GM12873 (cell line): ENCODE results near the gene METTL23.

Experiments
- TF ChIP-seq, protein P1 (sequence below): IDR thresholded peaks from 2 replicates; pipeline ENCODE4 v1.5.1; 2012; ENCODE audit warnings: low read depth, mild to moderate bottlenecking, moderate library complexity, low read length, control low read depth; ENCODE audit not compliant: insufficient read depth; ENCODE audit errors: missing control alignments

METTL23 gene

DNA sequence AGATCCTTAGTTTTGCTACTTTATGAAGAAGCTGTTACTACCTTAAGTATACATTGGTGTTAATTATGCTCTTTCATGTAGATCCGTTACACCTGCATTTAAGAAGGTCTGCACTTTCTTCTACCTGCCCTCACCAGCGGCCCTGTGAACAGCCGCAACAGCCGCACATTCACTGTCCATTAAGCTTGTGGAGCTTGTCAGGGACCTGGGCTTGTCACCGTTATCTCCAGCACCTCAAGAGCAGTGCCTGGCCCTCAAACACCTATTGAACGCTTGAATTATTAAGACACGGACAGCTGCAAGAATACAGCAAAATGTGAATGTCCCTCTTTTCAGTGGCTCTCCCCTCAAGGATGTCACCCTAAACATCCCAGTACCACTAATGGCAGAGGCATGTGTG is 12.9 kb upstream of the METTL23 start:
- TF ChIP-seq, protein P1, sequence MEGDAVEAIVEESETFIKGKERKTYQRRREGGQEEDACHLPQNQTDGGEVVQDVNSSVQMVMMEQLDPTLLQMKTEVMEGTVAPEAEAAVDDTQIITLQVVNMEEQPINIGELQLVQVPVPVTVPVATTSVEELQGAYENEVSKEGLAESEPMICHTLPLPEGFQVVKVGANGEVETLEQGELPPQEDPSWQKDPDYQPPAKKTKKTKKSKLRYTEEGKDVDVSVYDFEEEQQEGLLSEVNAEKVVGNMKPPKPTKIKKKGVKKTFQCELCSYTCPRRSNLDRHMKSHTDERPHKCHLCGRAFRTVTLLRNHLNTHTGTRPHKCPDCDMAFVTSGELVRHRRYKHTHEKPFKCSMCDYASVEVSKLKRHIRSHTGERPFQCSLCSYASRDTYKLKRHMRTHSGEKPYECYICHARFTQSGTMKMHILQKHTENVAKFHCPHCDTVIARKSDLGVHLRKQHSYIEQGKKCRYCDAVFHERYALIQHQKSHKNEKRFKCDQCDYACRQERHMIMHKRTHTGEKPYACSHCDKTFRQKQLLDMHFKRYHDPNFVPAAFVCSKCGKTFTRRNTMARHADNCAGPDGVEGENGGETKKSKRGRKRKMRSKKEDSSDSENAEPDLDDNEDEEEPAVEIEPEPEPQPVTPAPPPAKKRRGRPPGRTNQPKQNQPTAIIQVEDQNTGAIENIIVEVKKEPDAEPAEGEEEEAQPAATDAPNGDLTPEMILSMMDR = no peak

DNA sequence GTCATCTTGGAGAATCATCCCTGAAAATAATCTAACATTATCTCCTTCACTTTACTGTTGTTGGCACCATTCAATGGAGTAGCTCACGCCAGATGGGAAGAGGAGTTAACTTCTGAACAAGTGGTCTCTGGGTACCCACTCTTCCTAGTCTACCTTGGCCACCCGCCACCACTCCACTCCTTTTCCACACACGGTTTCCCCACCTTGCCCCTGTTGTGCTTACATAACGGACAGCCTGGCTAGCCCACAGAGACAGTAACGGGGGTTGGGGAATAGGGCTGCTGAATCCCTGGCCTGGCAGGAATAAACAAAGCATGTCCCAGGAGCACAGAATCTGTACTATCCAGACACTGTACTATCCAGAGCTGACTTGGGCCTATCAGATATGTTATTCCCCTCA is 12.3 kb upstream of the METTL23 start:
- TF ChIP-seq, protein P1 = no peak

DNA sequence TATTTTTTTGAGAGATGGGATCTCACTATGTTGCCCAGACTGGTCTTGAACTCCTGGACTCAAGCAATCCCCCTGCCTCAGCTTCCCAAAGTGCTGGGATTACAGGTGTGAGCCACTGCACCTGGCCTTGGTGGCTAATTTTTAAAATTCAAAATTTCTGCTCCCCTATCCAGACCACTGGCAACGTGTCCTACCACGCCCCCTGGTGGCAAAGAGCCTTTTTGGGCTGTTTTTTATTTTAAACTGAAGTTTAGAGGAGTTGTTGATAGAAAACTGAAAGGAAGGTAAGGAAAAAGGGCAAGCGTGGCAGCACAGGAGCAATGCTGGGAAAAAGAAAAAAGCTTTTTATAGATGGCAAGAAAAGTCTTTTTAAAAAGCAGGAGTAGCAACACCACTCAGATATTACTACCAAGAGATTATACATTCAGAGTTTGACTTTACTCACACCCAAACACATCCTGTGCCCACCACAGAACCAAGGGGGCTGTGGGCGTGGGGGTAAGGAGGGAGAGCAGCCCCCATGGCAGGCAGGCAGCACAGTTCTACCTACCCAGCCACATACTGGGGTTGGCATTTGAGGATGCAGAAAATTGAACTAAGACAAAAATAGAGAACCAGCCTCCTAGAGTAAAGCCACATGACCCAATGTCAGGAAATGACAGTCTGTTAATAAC is 11.7 kb upstream of the METTL23 start:
- TF ChIP-seq, protein P1 = peak; percentile 70

DNA sequence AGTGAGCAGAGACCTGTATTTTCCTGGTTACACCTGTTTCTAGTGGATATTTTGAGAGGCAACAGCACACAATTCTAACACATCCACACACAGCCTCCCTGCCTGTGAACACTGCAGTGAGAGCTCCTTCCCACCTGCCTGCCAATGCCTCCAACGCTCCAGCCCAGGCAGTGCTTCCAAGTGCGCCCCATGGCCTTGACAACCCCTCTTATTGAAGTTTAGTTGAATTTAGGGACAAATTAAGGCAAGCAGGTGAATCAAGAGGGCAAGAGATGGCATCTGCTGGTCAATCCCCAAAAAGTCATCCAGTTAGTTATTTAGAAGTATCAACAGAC is 11.2 kb upstream of the METTL23 start:
- TF ChIP-seq, protein P1 = no peak

DNA sequence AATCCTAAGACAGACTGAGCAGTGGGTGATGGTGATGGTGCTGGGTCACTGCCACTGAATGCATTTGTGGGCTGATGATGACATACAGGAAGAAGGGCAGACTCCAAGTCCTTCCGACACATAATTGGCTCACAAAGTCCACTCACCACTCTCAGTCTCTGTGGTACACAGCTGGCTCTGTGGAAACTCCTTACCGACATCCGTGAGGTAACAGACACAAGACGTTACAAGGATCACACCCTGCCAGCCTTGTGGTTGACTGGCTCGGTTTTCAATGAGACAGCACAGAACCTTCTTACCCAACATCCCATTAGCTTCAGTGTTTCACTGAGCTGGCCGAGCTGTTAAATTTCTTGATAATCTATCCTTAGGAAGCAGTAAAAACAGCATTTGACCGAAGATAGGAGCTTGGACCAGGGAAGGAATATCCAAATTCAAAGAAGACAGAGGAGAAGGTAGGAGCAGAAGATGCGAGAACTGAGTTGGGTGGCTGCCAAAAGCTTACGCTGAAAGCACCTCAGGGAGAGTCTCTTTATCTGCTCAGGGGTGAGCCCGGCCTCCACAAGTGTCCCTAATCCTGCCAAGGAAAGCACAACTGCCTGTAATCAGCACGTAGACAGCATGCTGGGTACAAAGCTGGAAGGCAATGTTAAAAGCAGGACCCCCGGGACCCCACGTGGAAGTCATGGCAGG is 10.3 kb upstream of the METTL23 start:
- TF ChIP-seq, protein P1 = no peak

DNA sequence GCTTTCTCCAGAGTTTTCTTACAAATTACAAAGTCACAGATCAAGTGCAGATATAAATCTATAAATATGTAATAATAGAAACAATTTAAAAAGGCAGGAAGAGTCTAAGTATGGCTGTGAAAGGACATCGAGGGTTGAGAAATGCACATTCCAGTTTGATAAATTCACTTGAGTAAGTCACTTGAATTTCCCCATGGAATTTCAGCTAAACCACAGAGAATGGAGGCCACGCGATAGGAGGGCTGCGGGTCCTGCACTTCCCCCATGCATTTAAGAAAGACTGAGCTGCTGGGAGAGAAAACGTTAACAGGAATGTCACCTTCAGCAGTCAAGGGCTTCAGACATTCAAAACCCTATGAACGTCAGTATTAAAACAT is 9.8 kb upstream of the METTL23 start:
- TF ChIP-seq, protein P1 = no peak

DNA sequence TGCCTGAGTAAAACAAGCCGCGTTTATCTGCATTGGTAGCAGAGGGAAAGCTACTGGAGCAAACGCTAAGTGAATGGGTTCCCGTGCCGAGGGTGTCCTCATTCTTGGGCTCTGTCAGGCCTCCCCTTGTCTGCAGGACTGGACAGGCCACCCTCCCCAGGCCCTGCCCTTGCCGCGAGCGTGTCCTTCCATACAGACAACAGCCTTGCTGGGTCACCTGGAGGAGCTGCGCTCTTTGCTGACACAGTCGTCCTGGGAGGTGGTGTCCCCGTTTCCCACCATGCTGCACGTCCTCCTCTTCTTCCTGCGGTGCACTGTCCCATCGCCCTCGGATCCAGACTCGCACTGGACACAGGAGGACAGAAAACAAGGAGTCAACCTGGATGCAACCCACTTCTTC is 8.1 kb upstream of the METTL23 start:
- TF ChIP-seq, protein P1 = no peak
